GM18858 (cell line): ENCODE measurements around the gene TTF2.
"Not testable (repeated sequence)": the region's sequence is repeated elsewhere in the genome, so short reads cannot be mapped to it uniquely, and the experiment has no call there.

Experiments used
- ATAC-seq: cut with Tn5 transposase; IDR thresholded peaks from one replicate; pipeline ENCODE4 v1.9.1; 2021; ENCODE audit not compliant: unreplicated experiment

TTF2 gene

GRCh38 chr1:117092594-117092993, 32.5 kb downstream of the TTF2 start:
- no peak for ATAC-seq

- ATAC-seq = no peak
These were observed 33.0 kb downstream of the TTF2 start for GRCh38 chr1:117093091-117093534.

GRCh38 chr1:117093870-117094621, 33.9 kb downstream of the TTF2 start:
- ATAC-seq = peak; percentile 62

GRCh38 chr1:117094841-117095604, 34.9 kb downstream of the TTF2 start:
- ATAC-seq = no peak

- ATAC-seq = no peak
These were observed 36.9 kb downstream of the TTF2 start for GRCh38 chr1:117096951-117097408.

- ATAC-seq = no peak
These were observed 37.3 kb downstream of the TTF2 start for GRCh38 chr1:117097443-117097842.

GRCh38 chr1:117098287-117098890, 38.3 kb downstream of the TTF2 start:
- no peak for ATAC-seq

GRCh38 chr1:117101334-117101733, 41.2 kb downstream of the TTF2 start:
- ATAC-seq = no peak

- ATAC-seq = not testable (repeated sequence)
These were observed 41.7 kb downstream of the TTF2 start for GRCh38 chr1:117101858-117102257.

GRCh38 chr1:117104986-117105385, 44.9 kb downstream of the TTF2 start:
- no peak for ATAC-seq

- no peak for ATAC-seq
These were observed 45.6 kb downstream of the TTF2 start for GRCh38 chr1:117105722-117106121.

GRCh38 chr1:117106478-117106877, 46.4 kb downstream of the TTF2 start:
- no peak for ATAC-seq

- no peak for ATAC-seq
These were observed 47.2 kb downstream of the TTF2 start for GRCh38 chr1:117107364-117107763.

- ATAC-seq = no peak
These were observed 50.6 kb downstream of the TTF2 start for GRCh38 chr1:117110774-117111173.

GRCh38 chr1:117112047-117112717, 52.1 kb downstream of the TTF2 start:
- ATAC-seq = no peak

GRCh38 chr1:117113199-117113598, 53.1 kb downstream of the TTF2 start:
- no peak for ATAC-seq

GRCh38 chr1:117114877-117115276, 54.8 kb downstream of the TTF2 start:
- ATAC-seq = no peak

GRCh38 chr1:117116090-117116783, 56.1 kb downstream of the TTF2 start:
- no peak for ATAC-seq

GRCh38 chr1:117116784-117117130, 56.6 kb downstream of the TTF2 start:
- ATAC-seq = no peak

GRCh38 chr1:117117697-117118096, 57.6 kb downstream of the TTF2 start:
- no peak for ATAC-seq

GRCh38 chr1:117118137-117118536, 58.0 kb downstream of the TTF2 start:
- no peak for ATAC-seq
